Measurements from ENCODE around the gene SLC6A8.

The SLC6A8 gene

DNA sequence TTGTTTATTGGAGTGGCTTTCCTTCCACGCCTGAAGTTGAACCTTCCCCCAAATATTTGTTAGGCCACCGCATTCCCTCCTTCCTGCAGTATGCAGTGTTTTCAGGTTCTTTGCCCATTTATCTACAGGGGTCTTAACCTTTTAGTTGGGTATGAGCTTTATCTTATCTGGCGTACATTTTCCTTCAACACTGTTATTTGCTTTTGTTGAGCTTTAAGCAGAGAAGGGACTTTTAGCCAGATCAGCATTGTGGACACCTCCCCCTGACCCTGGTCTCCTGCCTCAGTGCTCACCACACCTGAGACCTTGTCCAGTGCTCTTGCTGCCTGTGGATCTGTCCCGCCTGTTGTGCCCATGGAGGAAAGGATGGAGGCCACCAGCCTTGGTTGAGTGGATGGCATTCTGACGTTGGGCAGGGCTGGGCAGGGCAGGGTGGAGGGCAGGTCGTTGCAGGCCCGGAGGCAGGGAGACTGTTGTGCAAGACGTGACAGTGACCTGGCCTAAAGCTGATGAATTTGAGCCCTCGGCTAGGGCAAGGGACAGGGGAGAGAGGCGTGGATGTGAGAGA, 41.7 kb upstream of the SLC6A8 start:
- no peak overlapping the region for H3K4me3 ChIP-seq (ENCODE audit: low read length)
- TF ChIP-seq, protein P1, sequence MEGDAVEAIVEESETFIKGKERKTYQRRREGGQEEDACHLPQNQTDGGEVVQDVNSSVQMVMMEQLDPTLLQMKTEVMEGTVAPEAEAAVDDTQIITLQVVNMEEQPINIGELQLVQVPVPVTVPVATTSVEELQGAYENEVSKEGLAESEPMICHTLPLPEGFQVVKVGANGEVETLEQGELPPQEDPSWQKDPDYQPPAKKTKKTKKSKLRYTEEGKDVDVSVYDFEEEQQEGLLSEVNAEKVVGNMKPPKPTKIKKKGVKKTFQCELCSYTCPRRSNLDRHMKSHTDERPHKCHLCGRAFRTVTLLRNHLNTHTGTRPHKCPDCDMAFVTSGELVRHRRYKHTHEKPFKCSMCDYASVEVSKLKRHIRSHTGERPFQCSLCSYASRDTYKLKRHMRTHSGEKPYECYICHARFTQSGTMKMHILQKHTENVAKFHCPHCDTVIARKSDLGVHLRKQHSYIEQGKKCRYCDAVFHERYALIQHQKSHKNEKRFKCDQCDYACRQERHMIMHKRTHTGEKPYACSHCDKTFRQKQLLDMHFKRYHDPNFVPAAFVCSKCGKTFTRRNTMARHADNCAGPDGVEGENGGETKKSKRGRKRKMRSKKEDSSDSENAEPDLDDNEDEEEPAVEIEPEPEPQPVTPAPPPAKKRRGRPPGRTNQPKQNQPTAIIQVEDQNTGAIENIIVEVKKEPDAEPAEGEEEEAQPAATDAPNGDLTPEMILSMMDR (conservative IDR thresholded peaks at IDR 0.05; ENCODE audit: low read length) = no peak
- DNase-seq (ENCODE audit: low read depth) = no peak

- TF ChIP-seq, protein P1 (conservative IDR thresholded peaks at IDR 0.05; ENCODE audit: low read length) = no peak
- DNase-seq (ENCODE audit: low read depth) = no peak
- H3K4me3 ChIP-seq (ENCODE audit: low read length) = no peak within 1 kb of the TSS
Observed at GRCh38 chrX:153646620-153647373, 40.9 kb upstream of the SLC6A8 start, which contains the start of gene DUSP9. Gene DUSP9, plus strand, starts transcription at chrX:153647203. Its CDS starts 751 bp downstream, at chrX:153647954.

DNA sequence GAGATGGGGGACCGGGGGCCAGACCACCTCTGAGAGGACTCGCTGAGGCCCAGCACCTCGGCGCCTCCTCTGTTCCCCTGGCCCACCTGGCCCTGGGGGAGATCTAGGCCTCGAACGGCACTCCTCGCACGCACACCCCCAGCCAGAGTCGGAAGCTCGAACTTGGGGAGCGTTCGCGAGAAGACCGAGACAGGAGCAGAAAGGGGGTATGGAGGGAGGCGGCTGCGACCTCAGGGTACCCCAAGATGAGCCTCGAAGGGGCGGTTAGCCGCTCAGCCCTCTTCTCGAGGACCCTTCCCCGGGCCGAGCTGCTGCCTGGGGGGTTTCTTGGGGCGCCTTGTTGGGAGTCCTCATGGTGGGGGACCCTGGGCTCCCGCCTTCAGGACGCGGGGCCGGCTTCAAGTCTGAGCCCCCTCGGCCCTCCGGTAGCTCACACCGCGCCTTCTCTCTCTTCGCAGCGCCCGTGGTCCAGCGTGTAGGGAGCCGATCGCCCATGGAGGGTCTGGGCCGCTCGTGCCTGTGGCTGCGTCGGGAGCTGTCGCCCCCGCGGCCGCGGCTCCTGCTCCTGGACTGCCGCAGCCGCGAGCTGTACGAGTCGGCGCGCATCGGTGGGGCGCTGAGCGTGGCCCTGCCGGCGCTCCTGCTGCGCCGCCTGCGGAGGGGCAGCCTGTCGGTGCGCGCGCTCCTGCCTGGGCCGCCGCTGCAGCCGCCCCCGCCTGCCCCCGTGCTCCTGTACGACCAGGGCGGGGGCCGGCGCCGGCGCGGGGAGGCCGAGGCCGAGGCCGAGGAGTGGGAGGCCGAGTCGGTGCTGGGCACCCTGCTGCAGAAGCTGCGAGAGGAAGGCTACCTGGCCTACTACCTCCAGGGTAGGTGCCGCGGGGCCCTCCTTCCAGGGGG, 40.0 kb upstream of the SLC6A8 start:
- TF ChIP-seq, protein P1 (conservative IDR thresholded peaks at IDR 0.05; ENCODE audit: low read length) = no peak
- no peak for DNase-seq (ENCODE audit: low read depth)
- H3K4me3 ChIP-seq (ENCODE audit: low read length) = no peak overlapping the region

DNA sequence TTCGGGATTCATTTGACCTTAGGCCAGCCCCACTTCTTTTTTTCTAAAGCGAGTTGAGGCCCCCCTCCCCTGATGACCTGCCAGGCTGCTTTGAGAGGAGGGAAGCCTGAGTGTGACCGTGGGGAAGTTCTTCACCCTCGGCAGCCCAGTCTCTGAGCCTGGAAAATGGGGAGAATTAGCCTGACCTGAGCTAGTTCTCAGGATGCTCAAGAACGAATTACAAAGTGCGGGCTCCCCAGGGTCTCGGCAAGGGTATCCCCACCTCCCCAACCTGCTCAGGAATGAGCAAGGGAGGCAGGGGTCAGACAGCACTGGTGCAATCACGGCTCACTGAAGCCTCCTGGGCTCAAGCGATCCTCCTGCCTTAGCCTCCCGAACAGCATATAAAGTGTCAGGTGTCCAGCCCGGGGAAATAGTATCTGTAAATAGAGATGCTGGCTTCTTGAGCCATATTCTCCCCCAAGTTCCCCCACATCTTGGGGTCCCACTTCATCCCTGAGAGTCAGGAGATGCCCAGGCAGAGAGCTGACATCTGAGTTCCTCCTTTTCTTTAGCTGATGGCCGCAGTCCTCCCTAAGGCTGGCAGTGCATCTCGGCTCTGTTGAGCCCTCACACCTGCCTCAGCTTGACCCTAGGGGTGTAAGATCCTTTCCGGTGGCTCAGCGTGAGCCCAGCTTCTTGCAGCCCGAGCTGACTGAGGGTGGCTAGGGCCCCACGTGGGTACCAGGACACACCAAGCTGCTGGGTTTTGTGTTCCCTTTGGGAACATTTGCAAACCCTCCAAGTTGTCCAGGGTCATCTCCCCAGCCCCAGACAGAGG, 39.2 kb upstream of the SLC6A8 start:
- no peak for DNase-seq (ENCODE audit: low read depth)
- no peak overlapping the region for H3K4me3 ChIP-seq (ENCODE audit: low read length)
- TF ChIP-seq, protein P1 (conservative IDR thresholded peaks at IDR 0.05; ENCODE audit: low read length) = no peak

- no peak for DNase-seq (ENCODE audit: low read depth)
- TF ChIP-seq, protein P1 (conservative IDR thresholded peaks at IDR 0.05; ENCODE audit: low read length) = peak; percentile 32; the same call in 1 of the 2 replicates
- H3K4me3 ChIP-seq (ENCODE audit: low read length) = no peak overlapping the region
Observed at GRCh38 chrX:153649178-153649914, 38.4 kb upstream of the SLC6A8 start.

Data from AG10803 (cell line).